Left renal pelvis (tissue), 4 donors: ENCODE measurements around the gene IL34. TPM values are rescaled to one million over a fixed set of nuclear protein-coding genes. Genes with fewer than 3 reads are reported as not detected.
"Not testable (repeated sequence)": the region's sequence is repeated elsewhere in the genome, so short reads cannot be mapped to it uniquely, and the experiment has no call there.

Source experiments
- DNase-seq, 4 donors: peaks; one replicate each; pipeline ENCODE4 v3.0.0-alpha.2; 2013; ENCODE audit warnings: low read depth in 4 of 4, low spot score in 3 of 4
- polyA plus RNA-seq, 4 donors: library from polyadenylated mRNA; unstranded; fragments of 120-200 nt; gene quantifications; one replicate each; pipeline ENCODE4 v1.2.1, GENCODE V29; 2013; ENCODE audit not compliant: insufficient read length in 4 of 4

IL34 gene
- polyA plus RNA-seq, 4 donors: 1.0 to 5.5 (median 1.1) TPM

DNA sequence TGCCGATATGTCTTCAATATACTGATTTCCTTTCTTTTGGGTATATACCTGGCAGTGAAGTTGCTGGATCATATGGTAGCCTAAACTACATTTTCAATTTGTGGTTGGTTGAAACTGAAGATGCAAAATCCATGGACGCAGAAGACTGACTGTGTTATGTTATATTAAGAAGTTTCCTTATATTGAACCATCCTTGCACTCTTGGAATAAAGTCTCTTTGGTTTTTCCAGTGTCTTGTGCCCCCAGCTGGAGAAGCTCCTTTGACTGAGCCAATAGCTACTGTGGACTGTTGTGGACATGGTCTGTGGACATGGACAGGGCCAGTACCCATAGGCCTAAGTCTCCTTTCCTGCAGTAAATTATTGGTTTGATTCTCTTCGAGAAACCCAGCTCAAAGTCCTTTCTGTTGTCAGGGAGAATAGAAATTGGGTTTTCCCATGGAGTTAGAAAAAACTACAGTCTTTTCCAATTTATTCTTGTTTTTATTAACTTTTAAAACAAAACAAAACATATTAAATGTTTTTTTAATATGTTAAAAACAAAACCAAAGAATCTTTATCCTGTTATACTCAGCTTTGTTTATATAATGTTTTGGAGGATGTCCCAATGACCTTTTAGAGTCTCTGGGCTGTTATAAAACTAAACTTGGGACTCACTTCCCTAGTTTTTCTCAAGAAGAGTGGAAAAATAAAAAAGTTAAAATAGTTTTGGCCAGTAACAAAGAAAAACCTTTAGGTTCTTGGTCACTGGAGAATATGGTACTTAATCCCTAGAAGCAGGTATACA lies 15.2 kb upstream of the IL34 start:
- no peak for DNase-seq

DNA sequence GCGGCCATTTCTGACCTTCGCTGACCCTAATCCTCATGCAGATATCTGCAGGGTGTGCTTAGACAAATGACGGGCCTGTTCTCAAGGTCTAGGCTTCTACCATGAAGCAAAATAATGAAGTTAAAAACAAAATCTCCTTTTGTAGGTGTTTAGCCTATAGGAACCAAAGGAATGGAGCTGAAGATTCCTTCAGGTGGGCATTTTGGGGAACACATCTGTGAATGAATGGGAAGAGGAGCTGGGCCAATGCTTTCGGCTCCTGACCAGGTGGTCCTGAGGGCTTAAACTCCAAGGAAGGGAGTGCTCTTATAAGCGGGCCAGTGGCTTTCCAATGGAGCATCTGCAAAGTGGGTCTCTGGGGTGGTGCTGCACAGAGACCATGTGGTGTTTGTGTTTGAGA lies 14.1 kb upstream of the IL34 start:
- DNase-seq: no peak

- DNase-seq: not testable (repeated sequence)
Observed at GRCh38 chr16:70633617-70634016, 12.7 kb upstream of the IL34 start.

GRCh38 chr16:70634861-70635260 lies 11.5 kb upstream of the IL34 start:
- no peak for DNase-seq

- no peak for DNase-seq
Observed at GRCh38 chr16:70635336-70636016, 10.9 kb upstream of the IL34 start.

DNA sequence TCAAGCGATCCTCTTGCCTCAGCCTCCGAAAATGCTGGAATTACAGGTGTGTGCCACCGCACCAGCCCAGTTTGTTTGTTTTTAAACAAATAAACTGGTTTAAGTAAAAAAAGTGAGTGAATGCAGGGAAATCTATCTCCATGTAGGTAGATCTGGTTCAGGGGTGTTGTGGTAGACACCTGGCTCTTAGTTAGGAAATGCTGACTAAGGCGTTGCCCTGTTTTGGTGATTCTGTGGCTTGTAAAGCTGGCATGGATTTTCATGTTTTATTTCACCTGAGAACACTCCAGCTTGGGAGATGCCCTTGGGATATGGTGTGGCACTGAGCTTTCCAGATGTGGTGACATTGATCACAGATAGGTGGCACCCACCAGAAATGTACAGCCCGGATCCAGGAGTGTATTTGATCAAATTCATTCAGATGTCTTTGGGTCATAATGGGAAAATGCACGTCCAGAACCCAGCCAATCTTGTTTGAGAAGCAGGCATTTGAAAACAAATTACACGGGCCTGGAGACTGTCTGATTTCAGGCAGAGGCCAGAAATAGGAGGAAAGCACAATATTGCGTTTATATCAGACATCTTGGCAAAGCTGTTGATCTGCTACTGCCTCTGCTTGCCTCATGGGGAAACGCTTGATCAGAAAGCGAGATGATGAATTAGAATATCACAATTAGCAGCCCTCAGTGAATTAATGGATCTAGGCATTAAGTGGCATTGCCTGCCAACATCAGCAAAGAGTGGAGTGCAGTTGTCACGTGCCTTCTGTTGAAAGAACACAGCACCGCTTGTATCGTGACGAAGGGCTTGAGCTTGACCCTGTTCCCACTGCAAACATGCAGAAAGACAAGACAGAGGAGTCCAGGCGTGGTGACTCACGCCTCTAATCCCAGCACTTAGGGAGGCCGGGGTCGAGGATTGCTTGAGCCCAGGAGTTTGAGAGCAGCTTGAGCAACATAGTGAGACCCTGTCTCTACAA lies 7.3 kb upstream of the IL34 start:
- DNase-seq: no peak

GRCh38 chr16:70642633-70643032 lies 3.7 kb upstream of the IL34 start:
- DNase-seq: no peak

- not testable (repeated sequence) for DNase-seq
Observed at GRCh38 chr16:70643264-70643663, 3.1 kb upstream of the IL34 start.

- DNase-seq: no peak
Observed at GRCh38 chr16:70644763-70645597, 1.4 kb upstream of the IL34 start.

DNA sequence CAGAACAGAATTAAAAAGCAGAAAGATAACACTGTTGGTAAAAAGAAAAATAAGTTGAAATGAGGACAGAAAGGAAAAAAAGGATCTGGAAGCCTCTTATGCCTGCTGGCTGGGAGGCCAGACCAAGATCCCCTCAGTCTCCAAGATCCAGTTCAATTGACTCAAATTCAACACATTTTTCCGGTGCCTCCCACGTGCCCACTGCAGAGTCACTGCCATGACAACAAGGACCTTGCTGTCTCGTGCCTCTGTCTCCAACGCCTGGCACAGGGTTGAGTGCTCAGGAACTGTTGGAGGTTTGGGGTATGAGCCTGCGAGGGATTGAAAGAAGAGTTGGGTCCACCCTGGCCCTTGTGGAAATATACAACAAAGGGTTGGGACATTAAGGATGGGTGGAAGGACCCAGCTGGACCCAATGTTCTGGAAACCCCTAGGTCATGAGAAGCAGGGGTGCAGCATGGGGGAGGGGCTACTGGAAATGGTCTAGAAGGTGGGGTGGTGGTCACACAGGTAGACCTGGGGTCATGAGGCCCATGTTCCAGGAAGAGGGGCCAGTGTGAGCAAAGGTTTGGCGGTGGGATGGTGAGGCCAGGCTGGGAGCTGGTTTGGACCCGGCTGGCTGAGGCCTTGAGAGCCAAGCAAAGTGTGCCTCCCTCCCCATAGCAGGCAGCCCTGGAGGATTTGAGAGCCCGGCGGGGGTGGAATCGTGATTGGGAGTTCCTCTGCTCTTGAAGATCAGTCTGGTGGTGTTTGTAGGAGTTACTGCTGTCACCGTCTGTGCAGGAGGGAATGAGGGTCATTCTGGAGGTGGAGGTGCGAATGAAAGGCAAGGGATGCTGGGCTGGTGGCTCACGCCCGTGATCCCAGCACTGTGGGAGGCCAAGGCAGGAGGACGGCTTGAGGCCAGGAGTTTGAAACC lies 1.3 kb downstream of the IL34 start:
- no peak for DNase-seq

GRCh38 chr16:70648606-70649005 lies 2.2 kb downstream of the IL34 start:
- DNase-seq: no peak

- no peak for DNase-seq
Observed at GRCh38 chr16:70649300-70649699, 2.9 kb downstream of the IL34 start.

- no peak for DNase-seq
Observed at GRCh38 chr16:70650216-70650615, 3.9 kb downstream of the IL34 start.

GRCh38 chr16:70651524-70651923 lies 5.2 kb downstream of the IL34 start:
- no peak for DNase-seq

DNA sequence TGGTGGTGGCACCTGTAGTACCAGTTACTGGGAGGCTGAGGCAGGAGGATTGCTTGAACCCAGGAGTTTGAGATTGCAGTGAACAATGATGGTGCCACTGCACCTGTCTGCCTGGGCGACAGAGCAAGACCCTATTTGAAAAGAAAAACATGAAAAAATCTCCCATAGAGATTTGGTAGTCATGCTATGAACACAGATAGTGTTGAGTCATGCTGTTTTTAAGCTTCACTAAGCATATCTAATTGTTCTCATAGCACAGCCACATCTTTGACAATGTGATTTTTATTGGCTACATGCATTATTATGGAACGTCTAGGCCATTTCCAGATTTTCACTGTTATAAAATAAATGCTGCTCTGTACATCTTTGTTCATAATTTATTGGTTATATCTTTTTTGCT lies 6.0 kb downstream of the IL34 start:
- no peak for DNase-seq

DNA sequence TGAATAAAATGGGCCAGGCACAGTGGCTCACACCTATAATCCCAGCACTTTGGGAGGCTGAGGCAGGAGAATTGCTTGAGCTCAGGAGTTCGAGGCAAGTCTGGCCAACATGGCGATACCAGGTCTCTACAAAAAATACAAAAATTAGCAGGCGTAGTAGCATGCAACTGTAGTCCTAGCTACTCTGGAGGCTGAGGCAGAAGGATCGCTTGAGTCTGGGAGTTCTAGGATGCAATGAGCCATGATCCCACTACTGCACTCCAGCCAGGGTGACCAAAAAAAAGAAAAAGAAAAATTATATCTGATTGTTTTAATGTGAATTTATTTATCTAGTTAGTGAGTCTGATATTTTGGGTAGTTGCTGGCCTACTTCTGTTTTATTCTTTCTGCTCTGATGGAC lies 7.0 kb downstream of the IL34 start:
- DNase-seq: no peak

- DNase-seq: peak; percentile 69 to 83 (median 75)
Observed at GRCh38 chr16:70653809-70654771, 7.7 kb downstream of the IL34 start.
